Activated naive CD4-positive, alpha-beta T cell (primary cell): Measurements from ENCODE around the gene SLC30A7.

Source experiments
- DNase-seq, 4 experiments: peaks; one replicate each; lab custom pipeline; 2025; lab: John Stamatoyannopoulos, UW

The SLC30A7 gene

DNA sequence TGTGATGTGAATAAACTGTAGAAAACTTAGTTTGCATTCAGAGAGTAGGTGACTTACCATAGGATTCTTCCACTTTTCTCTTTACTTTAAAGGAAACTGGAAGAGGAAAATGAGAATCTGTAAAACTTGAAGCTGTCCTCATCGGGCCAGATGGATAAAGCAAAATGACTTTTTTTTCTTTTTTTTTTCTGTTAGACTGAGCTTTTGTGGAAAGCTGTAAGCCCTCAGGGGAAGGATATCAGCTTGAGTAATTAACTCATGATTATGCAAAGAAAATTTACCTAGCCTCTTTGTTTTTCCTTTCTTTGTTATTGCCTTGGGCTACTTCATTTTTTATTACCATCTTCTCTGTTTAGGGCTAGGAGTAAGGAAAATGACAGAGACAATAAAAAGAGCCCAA is 76.3 kb downstream of the SLC30A7 start:
- no peak for DNase-seq

GRCh38 chr1:100976936-100977335 is 81.0 kb downstream of the SLC30A7 start:
- no peak for DNase-seq

- DNase-seq, result no peak
These were observed 83.7 kb downstream of the SLC30A7 start for GRCh38 chr1:100979631-100980030.

- no peak for DNase-seq
These were observed 86.9 kb downstream of the SLC30A7 start for GRCh38 chr1:100982793-100983192.

GRCh38 chr1:100988121-100988520 is 92.2 kb downstream of the SLC30A7 start:
- DNase-seq, result no peak

- no peak for DNase-seq
These were observed 93.6 kb downstream of the SLC30A7 start for GRCh38 chr1:100989306-100990077.

DNA sequence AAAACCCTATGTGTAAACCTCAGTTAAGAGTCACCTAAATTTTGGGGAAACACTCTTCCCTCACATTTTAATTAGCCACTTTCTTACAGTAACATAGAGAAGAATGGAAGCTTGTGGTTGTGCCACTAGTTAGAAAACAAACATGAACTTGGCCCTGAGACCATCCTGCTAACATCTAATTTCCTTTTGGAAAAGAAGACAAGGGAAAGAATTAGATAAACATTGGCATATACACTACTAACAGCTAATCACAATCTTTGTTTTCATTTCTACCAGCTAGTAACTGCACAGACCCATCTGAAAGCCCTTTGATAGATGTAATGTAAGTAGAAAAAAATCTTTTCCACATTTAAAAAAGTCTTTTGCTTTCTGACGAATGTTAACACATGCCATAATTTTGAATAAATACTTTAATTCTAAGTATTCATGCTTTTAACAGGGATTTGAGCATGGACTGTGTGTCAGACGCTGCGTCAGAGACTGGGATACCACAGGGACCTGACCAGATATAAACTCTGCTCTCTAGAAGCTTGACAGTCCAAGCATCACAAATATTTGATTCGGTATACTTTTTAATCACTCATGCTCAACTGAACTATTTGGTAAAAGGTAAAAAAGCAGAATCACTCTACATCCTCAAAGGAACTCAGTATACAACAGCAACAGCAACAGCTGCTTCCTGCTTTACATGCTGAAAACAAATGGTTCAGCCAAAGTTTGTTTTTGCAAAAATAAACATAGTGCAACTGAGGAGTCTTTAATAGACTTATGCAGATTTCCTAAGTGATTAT is 99.5 kb downstream of the SLC30A7 start:
- DNase-seq, result no peak

- no peak for DNase-seq
These were observed 102.5 kb downstream of the SLC30A7 start for GRCh38 chr1:100998426-100998825.

GRCh38 chr1:101000131-101000873 is 104.4 kb downstream of the SLC30A7 start:
- DNase-seq, result no peak

DNA sequence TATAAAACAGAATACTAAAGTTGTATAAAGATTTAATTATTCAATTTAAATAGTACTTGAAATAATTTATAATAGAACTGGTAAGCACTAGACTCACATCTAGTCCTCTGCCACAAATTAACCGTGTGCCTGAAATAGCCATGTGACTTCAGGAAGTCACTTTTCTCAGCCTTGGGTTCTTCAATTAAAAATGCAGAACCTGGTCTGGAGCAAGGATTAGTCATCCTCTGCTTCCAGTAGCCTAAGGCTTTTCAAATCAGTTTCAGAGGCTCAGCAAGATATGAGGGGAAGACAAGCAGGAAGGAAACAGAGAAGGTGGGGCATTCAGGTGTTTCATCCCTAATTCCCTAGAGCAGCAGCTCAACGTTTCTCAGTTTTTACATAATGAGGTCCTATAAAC is 106.7 kb downstream of the SLC30A7 start:
- DNase-seq, result no peak

GRCh38 chr1:101003012-101003650 is 107.2 kb downstream of the SLC30A7 start:
- no peak for DNase-seq

GRCh38 chr1:101004061-101004460 is 108.2 kb downstream of the SLC30A7 start:
- no peak for DNase-seq

DNA sequence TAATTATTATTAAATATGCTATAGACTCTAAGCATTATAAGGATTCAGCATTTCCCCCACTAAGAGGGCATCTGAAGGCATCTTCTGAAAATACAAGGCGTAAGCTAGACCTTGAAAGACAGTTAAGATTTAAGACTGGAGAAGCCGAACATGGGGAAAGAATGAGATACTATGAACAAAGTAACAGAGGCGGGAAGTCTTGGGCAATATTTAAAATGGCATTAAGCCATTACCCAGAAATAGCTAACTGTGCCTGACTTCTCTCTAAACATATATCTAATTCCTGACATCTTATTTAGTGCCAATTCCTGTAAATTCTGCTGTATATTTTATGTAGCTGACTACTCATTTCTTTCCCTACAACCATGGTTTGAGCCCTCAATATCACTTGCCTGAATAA is 108.8 kb downstream of the SLC30A7 start:
- no peak for DNase-seq

- no peak for DNase-seq
These were observed 109.3 kb downstream of the SLC30A7 start for GRCh38 chr1:101005183-101005582.

DNA sequence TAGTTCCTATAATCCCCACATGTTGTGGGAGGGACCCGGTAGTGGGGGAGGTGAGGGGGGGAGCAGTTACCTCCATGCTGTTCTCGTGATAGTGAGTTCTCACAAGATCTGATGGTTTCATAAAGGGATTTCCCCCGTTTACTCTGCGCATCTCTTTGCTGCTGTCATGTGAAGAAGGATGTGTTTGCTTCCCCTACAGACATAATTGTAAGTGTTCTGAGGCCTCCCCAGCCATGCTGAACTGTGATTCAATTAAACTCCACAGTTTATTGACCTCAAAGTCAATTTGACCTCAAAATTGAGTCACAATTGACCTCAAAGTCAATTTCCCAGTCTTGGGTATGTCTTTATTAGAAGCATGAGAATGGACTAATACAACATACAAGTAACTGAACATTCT is 110.0 kb downstream of the SLC30A7 start:
- DNase-seq, result no peak

DNA sequence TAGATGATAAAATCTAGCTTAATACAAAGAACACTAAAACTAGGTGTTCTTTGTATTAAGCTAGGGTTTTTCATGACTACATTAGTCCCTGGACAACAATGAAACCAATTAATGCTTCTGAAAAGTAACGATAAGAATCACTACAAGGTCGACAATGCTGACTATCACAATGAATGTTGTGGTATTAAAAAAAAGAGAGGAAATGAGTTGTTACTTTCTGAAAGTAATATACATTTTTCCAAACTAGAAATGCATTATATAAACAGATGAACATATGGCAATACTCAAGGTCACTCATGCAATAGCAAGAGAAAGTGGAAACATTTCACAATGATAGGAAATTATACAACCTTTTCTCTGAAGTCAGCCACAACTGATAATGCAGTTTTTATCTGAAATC is 110.7 kb downstream of the SLC30A7 start:
- DNase-seq, result no peak

GRCh38 chr1:101008229-101008834 is 112.4 kb downstream of the SLC30A7 start:
- no peak for DNase-seq

DNA sequence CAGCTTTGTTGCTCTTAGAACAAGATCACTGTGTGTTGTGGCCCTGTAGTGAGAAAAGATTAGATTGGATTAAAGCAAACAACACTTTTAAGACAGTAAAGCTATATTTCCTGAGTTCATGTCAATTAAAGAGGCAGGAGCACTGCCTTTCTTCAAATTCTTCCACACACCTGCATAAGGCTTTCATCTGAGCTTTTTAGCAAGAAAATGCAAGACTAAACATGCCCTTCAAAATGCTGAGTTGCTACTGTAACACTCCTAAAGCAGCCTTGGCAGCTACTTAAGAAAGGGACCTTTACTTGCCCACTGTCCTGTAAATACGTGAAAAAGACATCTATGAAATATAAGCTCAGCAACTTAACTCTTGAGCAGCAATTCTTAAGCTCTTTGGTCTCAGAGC is 117.9 kb downstream of the SLC30A7 start:
- DNase-seq, result no peak

- DNase-seq, result no peak
These were observed 121.6 kb downstream of the SLC30A7 start for GRCh38 chr1:101017448-101017847.

DNA sequence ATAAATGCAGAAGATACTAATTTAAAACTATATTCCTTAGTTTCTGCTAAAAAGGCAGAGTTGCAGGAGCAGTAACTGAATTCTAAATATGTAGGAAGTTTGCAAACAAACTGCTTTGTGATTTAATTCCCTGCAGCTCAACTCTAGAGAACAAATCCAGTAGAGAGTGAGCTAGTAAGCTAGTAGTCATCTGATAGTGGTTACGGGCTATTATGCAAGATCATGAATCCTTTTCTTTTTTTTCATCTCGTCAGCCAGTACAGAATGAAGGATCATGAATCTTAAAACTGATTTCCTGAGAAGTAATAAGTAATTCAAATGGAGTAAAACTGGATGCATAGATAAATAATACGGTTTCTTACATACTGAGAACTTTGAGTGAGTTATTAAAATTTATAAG is 126.4 kb downstream of the SLC30A7 start:
- DNase-seq, result no peak

GRCh38 chr1:101025283-101025656 is 129.4 kb downstream of the SLC30A7 start:
- peak in 2 of 4 experiments; percentile 3 to 7 for DNase-seq
